ENCODE data around the gene ZP1. TPM values are rescaled to one million over a fixed set of nuclear protein-coding genes. Genes with fewer than 3 reads are reported as not detected.

ZP1 gene
- total RNA-seq, 1 experiment from 2014 or later = not detected

DNA sequence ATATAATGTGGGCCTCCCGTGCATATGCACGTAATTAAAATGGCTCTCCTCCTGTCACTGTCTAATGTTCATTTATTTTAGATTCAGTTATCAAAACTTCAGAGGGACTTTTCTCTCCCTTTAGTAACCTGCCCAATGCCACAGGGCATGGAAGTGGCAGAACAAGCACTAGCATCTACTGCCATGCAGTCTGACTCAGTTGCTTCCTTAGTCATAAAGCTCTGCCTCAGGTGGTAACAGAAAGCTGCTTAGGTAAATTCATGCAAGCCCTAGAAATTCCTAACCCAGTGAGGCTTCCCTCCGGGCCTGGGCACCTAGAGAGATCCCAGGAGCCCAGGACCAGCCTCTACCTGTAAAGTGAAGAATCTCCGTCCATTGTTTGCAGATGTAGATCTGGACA lies 30.2 kb downstream of the ZP1 start (continued):
- TF ChIP-seq NR2C2 (CRISPR knock-in tag; IDR thresholded peaks at IDR 0.05) (no peak), RORB (CRISPR knock-in tag; IDR thresholded peaks at IDR 0.05) (no peak), ZBTB21 (CRISPR knock-in tag; IDR thresholded peaks at IDR 0.05; ENCODE audit: borderline replicate concordance) (no peak), NR3C1 (CRISPR knock-in tag; conservative IDR thresholded peaks at IDR 0.05; ENCODE audit: low read depth) (no peak)

DNA sequence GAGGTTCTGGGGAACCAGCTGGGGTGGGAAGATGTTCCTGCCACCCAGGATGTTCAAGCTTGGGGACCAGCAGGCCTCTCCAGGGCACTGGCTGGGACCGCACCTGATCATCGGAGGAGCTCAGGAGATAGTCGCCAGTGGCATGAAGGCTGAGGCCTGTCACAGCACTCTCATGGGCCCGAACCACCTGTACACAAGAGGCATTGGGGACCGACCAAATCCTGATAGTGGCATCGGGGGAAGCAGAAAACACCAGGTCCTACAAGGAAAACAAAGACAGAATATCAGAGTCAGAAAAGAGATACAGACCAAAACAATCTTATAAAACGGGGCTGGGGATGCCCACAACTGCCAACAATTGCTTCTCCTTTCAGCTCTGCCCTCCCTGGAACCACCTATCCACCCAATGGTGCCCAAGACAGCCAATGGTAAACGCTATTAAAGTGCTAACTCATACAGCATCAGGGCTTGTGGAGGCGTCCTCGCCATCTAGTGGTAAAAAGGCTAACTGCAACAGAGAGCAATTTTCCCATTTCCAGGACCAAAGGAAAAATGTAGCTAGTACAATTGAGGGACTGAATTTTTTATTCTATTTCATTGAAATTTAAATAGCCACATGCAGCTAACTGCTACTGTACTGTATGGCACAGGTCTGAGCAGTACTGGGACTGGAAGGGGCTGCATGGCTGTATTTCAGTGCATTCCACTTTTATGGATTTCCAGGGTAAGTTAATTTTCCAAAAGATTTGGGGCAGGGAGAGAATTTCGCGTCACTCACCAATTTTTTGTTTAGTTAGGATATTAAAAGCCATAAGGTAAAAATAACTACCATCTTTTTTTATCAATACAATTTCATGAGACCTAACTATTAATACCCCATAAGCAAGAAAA lies 31.9 kb downstream of the ZP1 start:
- ChIA-PET CTCF (interaction anchor here (0.6 to 2.2 kb wide), 48 partner anchors 10 to 1231 kb away, joined by 3 to 64 read pairs (median 4); partner anchors contain the start of genes MS4A10, PATL1, PTGDR2 and TMEM109), POLR2A (interaction anchor here (0.5 kb wide), 1 partner anchor 44 kb away, joined by 3 read pairs; no protein-coding TSS in a partner anchor)
- TF ChIP-seq ZNF671 (CRISPR knock-in tag; IDR thresholded peaks at IDR 0.05) (no peak), TCF7 (CRISPR knock-in tag; IDR thresholded peaks at IDR 0.05; ENCODE audit: low read depth) (no peak), ZNF423 (CRISPR knock-in tag; IDR thresholded peaks at IDR 0.05) (no peak), TP53 (CRISPR knock-in tag; IDR thresholded peaks at IDR 0.05) (no peak)
- TF ChIP-seq, protein P1, sequence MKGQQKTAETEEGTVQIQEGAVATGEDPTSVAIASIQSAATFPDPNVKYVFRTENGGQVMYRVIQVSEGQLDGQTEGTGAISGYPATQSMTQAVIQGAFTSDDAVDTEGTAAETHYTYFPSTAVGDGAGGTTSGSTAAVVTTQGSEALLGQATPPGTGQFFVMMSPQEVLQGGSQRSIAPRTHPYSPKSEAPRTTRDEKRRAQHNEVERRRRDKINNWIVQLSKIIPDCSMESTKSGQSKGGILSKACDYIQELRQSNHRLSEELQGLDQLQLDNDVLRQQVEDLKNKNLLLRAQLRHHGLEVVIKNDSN (CRISPR knock-in tag; IDR thresholded peaks at IDR 0.05) = no peak
- TF ChIP-seq, protein P2, sequence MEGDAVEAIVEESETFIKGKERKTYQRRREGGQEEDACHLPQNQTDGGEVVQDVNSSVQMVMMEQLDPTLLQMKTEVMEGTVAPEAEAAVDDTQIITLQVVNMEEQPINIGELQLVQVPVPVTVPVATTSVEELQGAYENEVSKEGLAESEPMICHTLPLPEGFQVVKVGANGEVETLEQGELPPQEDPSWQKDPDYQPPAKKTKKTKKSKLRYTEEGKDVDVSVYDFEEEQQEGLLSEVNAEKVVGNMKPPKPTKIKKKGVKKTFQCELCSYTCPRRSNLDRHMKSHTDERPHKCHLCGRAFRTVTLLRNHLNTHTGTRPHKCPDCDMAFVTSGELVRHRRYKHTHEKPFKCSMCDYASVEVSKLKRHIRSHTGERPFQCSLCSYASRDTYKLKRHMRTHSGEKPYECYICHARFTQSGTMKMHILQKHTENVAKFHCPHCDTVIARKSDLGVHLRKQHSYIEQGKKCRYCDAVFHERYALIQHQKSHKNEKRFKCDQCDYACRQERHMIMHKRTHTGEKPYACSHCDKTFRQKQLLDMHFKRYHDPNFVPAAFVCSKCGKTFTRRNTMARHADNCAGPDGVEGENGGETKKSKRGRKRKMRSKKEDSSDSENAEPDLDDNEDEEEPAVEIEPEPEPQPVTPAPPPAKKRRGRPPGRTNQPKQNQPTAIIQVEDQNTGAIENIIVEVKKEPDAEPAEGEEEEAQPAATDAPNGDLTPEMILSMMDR (IDR thresholded peaks at IDR 0.05) = peak; percentile 80
- Mint-ChIP-seq H3K36me3 (peaks cover 83% of the 10 kb centered on the region), H3K9me3 (no peaks in the 10 kb centered on the region), H3K4me3 (no peak overlapping the region), H3K4me1 (peaks cover 4% of the 10 kb centered on the region), H3K27me3 (ENCODE audit: low read depth) (no peaks in the 10 kb centered on the region), H3K27ac (no peak overlapping the region; the same call in 1 of the 2 replicates)
- ATAC-seq = peak; percentile 79
- DNase-seq (ENCODE audit: low spot score) = peak; percentile 38

DNA sequence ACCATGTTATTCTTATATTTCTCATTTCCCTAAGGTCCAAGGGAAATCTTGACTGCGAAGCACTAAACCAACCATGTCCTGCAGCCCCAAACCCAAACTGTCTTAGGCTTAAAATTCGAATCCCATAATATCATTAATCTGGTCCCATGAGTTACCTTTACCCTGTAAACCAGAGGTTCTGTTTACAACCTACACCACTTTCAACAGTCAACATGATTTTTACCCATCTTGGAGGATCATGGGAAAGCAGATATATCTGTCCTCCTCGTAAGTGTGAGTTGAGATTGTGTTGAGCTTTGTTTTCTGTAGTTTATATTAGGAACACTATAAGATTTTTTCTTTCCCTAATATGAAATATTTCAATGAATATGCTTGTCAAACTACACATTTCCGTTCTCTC lies 32.6 kb downstream of the ZP1 start:
- ATAC-seq = no peak
- no peaks in the 10 kb centered on the region for H3K9me3 Mint-ChIP-seq
- POLR2A ChIA-PET = interaction anchor here (0.5 kb wide), 1 partner anchor 43 kb away, joined by 3 read pairs; no protein-coding TSS in a partner anchor
- no peak overlapping the region for H3K27ac Mint-ChIP-seq
- H3K36me3 Mint-ChIP-seq = peaks cover 78% of the 10 kb centered on the region
- H3K4me3 Mint-ChIP-seq = no peak overlapping the region
- DNase-seq (ENCODE audit: low spot score) = no peak
- CTCF ChIA-PET = interaction anchor here (0.6 to 2.2 kb wide), 47 partner anchors 11 to 1231 kb away, joined by 3 to 64 read pairs (median 4); partner anchors contain the start of genes MS4A10, PATL1, PTGDR2 and TMEM109
- no peaks in the 10 kb centered on the region for H3K27me3 Mint-ChIP-seq (ENCODE audit: low read depth)
- no peak for TF ChIP-seq ZNF423 (CRISPR knock-in tag; IDR thresholded peaks at IDR 0.05)
- TF ChIP-seq, protein P3, sequence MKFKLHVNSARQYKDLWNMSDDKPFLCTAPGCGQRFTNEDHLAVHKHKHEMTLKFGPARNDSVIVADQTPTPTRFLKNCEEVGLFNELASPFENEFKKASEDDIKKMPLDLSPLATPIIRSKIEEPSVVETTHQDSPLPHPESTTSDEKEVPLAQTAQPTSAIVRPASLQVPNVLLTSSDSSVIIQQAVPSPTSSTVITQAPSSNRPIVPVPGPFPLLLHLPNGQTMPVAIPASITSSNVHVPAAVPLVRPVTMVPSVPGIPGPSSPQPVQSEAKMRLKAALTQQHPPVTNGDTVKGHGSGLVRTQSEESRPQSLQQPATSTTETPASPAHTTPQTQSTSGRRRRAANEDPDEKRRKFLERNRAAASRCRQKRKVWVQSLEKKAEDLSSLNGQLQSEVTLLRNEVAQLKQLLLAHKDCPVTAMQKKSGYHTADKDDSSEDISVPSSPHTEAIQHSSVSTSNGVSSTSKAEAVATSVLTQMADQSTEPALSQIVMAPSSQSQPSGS (CRISPR knock-in tag; IDR thresholded peaks at IDR 0.05; ENCODE audit: borderline replicate concordance, low read depth) = no peak
- TF ChIP-seq, protein P4, sequence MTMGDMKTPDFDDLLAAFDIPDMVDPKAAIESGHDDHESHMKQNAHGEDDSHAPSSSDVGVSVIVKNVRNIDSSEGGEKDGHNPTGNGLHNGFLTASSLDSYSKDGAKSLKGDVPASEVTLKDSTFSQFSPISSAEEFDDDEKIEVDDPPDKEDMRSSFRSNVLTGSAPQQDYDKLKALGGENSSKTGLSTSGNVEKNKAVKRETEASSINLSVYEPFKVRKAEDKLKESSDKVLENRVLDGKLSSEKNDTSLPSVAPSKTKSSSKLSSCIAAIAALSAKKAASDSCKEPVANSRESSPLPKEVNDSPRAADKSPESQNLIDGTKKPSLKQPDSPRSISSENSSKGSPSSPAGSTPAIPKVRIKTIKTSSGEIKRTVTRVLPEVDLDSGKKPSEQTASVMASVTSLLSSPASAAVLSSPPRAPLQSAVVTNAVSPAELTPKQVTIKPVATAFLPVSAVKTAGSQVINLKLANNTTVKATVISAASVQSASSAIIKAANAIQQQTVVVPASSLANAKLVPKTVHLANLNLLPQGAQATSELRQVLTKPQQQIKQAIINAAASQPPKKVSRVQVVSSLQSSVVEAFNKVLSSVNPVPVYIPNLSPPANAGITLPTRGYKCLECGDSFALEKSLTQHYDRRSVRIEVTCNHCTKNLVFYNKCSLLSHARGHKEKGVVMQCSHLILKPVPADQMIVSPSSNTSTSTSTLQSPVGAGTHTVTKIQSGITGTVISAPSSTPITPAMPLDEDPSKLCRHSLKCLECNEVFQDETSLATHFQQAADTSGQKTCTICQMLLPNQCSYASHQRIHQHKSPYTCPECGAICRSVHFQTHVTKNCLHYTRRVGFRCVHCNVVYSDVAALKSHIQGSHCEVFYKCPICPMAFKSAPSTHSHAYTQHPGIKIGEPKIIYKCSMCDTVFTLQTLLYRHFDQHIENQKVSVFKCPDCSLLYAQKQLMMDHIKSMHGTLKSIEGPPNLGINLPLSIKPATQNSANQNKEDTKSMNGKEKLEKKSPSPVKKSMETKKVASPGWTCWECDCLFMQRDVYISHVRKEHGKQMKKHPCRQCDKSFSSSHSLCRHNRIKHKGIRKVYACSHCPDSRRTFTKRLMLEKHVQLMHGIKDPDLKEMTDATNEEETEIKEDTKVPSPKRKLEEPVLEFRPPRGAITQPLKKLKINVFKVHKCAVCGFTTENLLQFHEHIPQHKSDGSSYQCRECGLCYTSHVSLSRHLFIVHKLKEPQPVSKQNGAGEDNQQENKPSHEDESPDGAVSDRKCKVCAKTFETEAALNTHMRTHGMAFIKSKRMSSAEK (CRISPR knock-in tag; IDR thresholded peaks at IDR 0.05; ENCODE audit: borderline replicate concordance) = no peak
- TF ChIP-seq, protein P5, sequence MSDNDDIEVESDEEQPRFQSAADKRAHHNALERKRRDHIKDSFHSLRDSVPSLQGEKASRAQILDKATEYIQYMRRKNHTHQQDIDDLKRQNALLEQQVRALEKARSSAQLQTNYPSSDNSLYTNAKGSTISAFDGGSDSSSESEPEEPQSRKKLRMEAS (CRISPR knock-in tag; IDR thresholded peaks at IDR 0.05) = no peak
- no peak for TF ChIP-seq GTF2I (CRISPR knock-in tag; conservative IDR thresholded peaks at IDR 0.05)
- TF ChIP-seq, protein P6, sequence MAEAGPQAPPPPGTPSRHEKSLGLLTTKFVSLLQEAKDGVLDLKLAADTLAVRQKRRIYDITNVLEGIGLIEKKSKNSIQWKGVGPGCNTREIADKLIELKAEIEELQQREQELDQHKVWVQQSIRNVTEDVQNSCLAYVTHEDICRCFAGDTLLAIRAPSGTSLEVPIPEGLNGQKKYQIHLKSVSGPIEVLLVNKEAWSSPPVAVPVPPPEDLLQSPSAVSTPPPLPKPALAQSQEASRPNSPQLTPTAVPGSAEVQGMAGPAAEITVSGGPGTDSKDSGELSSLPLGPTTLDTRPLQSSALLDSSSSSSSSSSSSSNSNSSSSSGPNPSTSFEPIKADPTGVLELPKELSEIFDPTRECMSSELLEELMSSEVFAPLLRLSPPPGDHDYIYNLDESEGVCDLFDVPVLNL (CRISPR knock-in tag; IDR thresholded peaks at IDR 0.05; ENCODE audit: borderline replicate concordance, low read depth) = no peak
- H3K4me1 Mint-ChIP-seq = peaks cover 9% of the 10 kb centered on the region
